Measurements from ENCODE around the gene LSM10. TPM values are rescaled to one million over a fixed set of nuclear protein-coding genes. Genes with fewer than 3 reads are reported as not detected.

LSM10 gene
- total RNA-seq, 1 experiment from 2014 or later: 19.2 TPM

DNA sequence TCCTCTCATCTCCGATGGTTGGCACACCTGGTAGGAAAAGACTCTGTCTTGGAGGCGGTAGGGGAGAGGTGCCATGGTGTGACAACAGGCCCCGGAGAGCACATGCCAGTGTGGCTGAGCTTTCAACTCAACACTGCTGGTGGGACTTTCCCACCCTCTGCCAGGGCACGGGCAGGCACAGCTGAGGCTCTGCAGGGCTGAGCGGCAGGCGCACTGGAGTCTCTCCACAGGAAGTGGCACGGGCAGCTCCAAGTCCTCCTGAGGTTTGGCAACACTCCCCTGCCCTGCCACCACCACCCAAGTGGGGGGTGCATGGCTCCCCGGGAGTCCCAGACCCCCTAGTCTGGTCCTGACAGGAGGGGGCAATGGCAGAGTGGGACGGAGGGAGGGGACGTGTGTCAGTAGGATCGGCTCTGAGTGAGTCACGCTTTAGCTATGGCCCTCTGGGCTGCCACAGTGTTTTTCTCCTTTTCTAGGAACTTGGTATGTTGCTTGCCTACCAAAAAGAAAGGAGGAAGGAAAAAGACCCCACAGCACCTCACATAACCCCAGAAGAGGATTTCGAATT lies 47.0 kb downstream of the LSM10 start:
- H3K4me3 ChIP-seq (ENCODE audit: low read length): no peak overlapping the region; the same call in 1 of the 2 replicates
- TF ChIP-seq, protein P1, sequence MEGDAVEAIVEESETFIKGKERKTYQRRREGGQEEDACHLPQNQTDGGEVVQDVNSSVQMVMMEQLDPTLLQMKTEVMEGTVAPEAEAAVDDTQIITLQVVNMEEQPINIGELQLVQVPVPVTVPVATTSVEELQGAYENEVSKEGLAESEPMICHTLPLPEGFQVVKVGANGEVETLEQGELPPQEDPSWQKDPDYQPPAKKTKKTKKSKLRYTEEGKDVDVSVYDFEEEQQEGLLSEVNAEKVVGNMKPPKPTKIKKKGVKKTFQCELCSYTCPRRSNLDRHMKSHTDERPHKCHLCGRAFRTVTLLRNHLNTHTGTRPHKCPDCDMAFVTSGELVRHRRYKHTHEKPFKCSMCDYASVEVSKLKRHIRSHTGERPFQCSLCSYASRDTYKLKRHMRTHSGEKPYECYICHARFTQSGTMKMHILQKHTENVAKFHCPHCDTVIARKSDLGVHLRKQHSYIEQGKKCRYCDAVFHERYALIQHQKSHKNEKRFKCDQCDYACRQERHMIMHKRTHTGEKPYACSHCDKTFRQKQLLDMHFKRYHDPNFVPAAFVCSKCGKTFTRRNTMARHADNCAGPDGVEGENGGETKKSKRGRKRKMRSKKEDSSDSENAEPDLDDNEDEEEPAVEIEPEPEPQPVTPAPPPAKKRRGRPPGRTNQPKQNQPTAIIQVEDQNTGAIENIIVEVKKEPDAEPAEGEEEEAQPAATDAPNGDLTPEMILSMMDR (conservative IDR thresholded peaks at IDR 0.05; ENCODE audit: low read depth, low read length): no peak
- peaks cover 49% of the 10 kb centered on the region for H3K4me1 ChIP-seq (ENCODE audit: insufficient read depth, low read length)
- H3K4me2 ChIP-seq (ENCODE audit: low read length): peak overlapping the region; percentile 70
- intact Hi-C loops (cut with micrococcal nuclease): no loop called here
- DNase-seq (peak; percentile 85), ATAC-seq (peak; percentile 69)
- H3K79me2 ChIP-seq (ENCODE audit: low read length): no peaks in the 10 kb centered on the region
- H3K27me3 ChIP-seq (ENCODE audit: low read length): no peaks in the 10 kb centered on the region
- peak overlapping the region; percentile 67 for H3K9ac ChIP-seq (ENCODE audit: low read length)
- H4K20me1 ChIP-seq (ENCODE audit: low read length): no peaks in the 10 kb centered on the region
- no peaks in the 10 kb centered on the region for H3K9me2 ChIP-seq (replicated peaks; ENCODE audit: low read length)
- H3F3A ChIP-seq (ENCODE audit: low read length, unreplicated experiment): no peaks in the 10 kb centered on the region
- H3K9me3 ChIP-seq (ENCODE audit: low read length): no peaks in the 10 kb centered on the region
- no TSS peak for BruUV-seq (replicated peaks)
- peaks cover 29% of the 10 kb centered on the region for H3K36me3 ChIP-seq (ENCODE audit: low read depth, low read length)
- peak overlapping the region; percentile 92 for H3K27ac ChIP-seq (ENCODE audit: low read length)
- H2AFZ ChIP-seq (ENCODE audit: low read length): 0 out of 2 replicates have a peak overlapping the region, but pooled peaks have one; percentile 8
- POLR2A ChIA-PET (ENCODE audit: unreplicated experiment): interaction anchor here (1.3 kb wide), 1 partner anchor 36 kb away, joined by 15 read pairs; no protein-coding TSS in a partner anchor
- CTCF ChIA-PET: interaction anchor here (0.8 to 2.3 kb wide), 3 partner anchors 8 to 51 kb away, joined by 3 to 11 read pairs (median 4); no protein-coding TSS in a partner anchor

DNA sequence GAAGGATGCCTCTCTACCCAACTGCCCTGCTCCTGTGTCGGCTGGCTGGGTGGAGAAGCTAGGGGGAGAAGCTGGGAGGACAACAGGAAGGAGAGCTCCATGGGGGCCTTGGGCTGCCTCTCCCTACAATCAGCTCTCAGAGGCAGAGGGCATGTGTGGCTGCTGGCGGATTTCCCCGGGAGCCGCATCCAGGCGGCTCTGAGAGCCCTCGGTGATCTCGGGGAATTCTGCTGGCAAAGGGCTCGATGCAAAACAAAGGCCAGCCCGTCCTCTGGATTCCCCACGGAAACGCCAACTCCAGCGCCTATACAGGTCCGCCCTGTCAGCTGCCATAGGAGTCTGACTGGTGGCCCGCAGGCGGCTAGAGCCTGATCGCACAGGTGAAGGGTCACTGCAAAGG lies 47.9 kb downstream of the LSM10 start:
- Histone ChIP-seq H3F3A (ENCODE audit: low read length, unreplicated experiment) (no peaks in the 10 kb centered on the region), H3K9ac (ENCODE audit: low read length) (peak overlapping the region; percentile 67), H3K27ac (ENCODE audit: low read length) (peak overlapping the region; percentile 92), H3K9me3 (ENCODE audit: low read length) (no peaks in the 10 kb centered on the region), H3K36me3 (ENCODE audit: low read depth, low read length) (peaks cover 25% of the 10 kb centered on the region), H3K9me2 (replicated peaks; ENCODE audit: low read length) (no peaks in the 10 kb centered on the region), H3K4me1 (ENCODE audit: insufficient read depth, low read length) (peaks cover 49% of the 10 kb centered on the region), H2AFZ (ENCODE audit: low read length) (no peak overlapping the region), H4K20me1 (ENCODE audit: low read length) (no peaks in the 10 kb centered on the region), H3K27me3 (ENCODE audit: low read length) (no peaks in the 10 kb centered on the region), H3K79me2 (ENCODE audit: low read length) (no peaks in the 10 kb centered on the region), H3K4me3 (ENCODE audit: low read length) (no peak overlapping the region), H3K4me2 (ENCODE audit: low read length) (0 out of 2 replicates have a peak overlapping the region, but pooled peaks have one; percentile 11)
- BruUV-seq (replicated peaks): no TSS peak
- intact Hi-C loops (cut with micrococcal nuclease): loop anchor here (1.0 kb wide), 1 partner anchor 43 kb away; no protein-coding TSS in a partner anchor
- POLR2A ChIA-PET (ENCODE audit: unreplicated experiment): no interaction called here
- DNase-seq: no peak
- no peak for TF ChIP-seq EZH2phosphoT487 (IDR thresholded peaks at IDR 0.05; ENCODE audit: borderline replicate concordance, low read length)
- TF ChIP-seq, protein P1 (conservative IDR thresholded peaks at IDR 0.05; ENCODE audit: low read depth, low read length): no peak
- TF ChIP-seq EZH2 (IDR thresholded peaks at IDR 0.05; ENCODE audit: low read length, unreplicated experiment): no peak
- CTCF ChIA-PET: interaction anchor here (2.3 kb wide), 1 partner anchor 50 kb away, joined by 11 read pairs; no protein-coding TSS in a partner anchor
- no peak for ATAC-seq

DNA sequence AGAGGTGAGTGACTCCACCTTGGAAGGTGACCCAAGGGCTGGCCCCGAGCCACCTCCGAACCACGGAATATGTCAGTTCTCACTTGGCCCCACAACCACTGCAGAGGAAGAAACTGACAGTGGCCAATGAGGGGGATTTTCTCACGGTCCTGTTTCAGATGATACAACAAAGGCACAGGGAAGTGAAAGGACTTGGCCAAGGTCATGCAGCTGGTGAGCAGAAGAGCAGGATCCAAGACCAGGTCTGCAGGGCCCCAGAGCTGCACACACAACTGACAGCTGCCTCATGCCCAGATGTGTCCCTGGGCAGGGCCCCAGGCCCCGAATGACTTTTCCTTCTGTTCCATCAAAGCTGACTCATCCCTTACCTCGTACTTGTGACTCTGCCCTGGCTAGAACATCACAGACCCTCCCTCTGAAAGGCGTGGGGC lies 48.5 kb downstream of the LSM10 start:
- TF ChIP-seq EZH2 (IDR thresholded peaks at IDR 0.05; ENCODE audit: low read length, unreplicated experiment) (no peak), EZH2phosphoT487 (IDR thresholded peaks at IDR 0.05; ENCODE audit: borderline replicate concordance, low read length) (no peak)
- TF ChIP-seq, protein P1 (conservative IDR thresholded peaks at IDR 0.05; ENCODE audit: low read depth, low read length): no peak
- intact Hi-C loops (cut with micrococcal nuclease): loop anchor here (1.0 kb wide), 1 partner anchor 42 kb away; no protein-coding TSS in a partner anchor
- Histone ChIP-seq H3K4me2 (ENCODE audit: low read length) (peak overlapping the region; percentile 24; the same call in 1 of the 2 replicates), H3F3A (ENCODE audit: low read length, unreplicated experiment) (no peaks in the 10 kb centered on the region), H4K20me1 (ENCODE audit: low read length) (no peaks in the 10 kb centered on the region), H3K4me1 (ENCODE audit: insufficient read depth, low read length) (peaks cover 49% of the 10 kb centered on the region), H3K36me3 (ENCODE audit: low read depth, low read length) (peaks cover 23% of the 10 kb centered on the region; the same call in 1 of the 2 replicates), H3K27me3 (ENCODE audit: low read length) (no peaks in the 10 kb centered on the region), H3K79me2 (ENCODE audit: low read length) (no peaks in the 10 kb centered on the region), H3K9me3 (ENCODE audit: low read length) (no peaks in the 10 kb centered on the region), H3K4me3 (ENCODE audit: low read length) (no peak overlapping the region), H3K9ac (ENCODE audit: low read length) (no peak overlapping the region), H3K9me2 (replicated peaks; ENCODE audit: low read length) (no peaks in the 10 kb centered on the region), H2AFZ (ENCODE audit: low read length) (no peak overlapping the region), H3K27ac (ENCODE audit: low read length) (peak overlapping the region; percentile 92)
- DNase-seq (peak; percentile 74), ATAC-seq (0 out of 2 replicates have a peak, but pooled peaks have one; percentile 4)
- CTCF ChIA-PET: no interaction called here
- POLR2A ChIA-PET (ENCODE audit: unreplicated experiment): no interaction called here
- BruUV-seq (replicated peaks): no TSS peak

Measured in PC-3 (cell line).